ENCODE results near the gene GRM8.

- TF ChIP-seq EZH2phosphoT487 (IDR thresholded peaks at IDR 0.05; ENCODE audit: insufficient read depth, low read depth) (no peak), EZH2 (IDR thresholded peaks at IDR 0.05; ENCODE audit: insufficient read depth, poor library complexity, severe bottlenecking) (no peak)
Measured at GRCh38 chr7:126843883-126844282, 408.9 kb downstream of the GRM8 start.

Data from GM23248 (cell line).